Peyer's patch (tissue), 4 donors: ENCODE data around the gene SSC4D. TPM values are rescaled to one million over a fixed set of nuclear protein-coding genes. Genes with fewer than 3 reads are reported as not detected.

Source experiments
- DNase-seq, 3 donors: peaks; one replicate each; pipeline ENCODE4 v3.0.0-alpha.2; 2017 to 2019
- H3K27ac ChIP-seq, 4 donors: fragments of 200-600 bp; sonication (generic); one replicate each; pipeline ENCODE4 v1.5.1; 2016 to 2019
- H3K27me3 ChIP-seq, 2 donors: fragments of 200-600 bp; sonication (generic); one replicate each; pipeline ENCODE4 v1.5.1; 2019
- H3K36me3 ChIP-seq, 3 donors: fragments of 200-600 bp; sonication (generic); one replicate each; pipeline ENCODE4 v1.5.1; 2016 to 2019
- H3K4me1 ChIP-seq, 4 donors: fragments of 200-600 bp; sonication (generic); one replicate each; pipeline ENCODE4 v1.5.1; 2016 to 2019
- H3K4me3 ChIP-seq, 4 donors: fragments of 200-600 bp; sonication (generic); 1 replicate in 3 of 4; 2 replicates in 1 of 4; pipeline ENCODE4 v1.5.1; 2016 to 2019; ENCODE audit warnings: mild to moderate bottlenecking in 1 of 4
- H3K9me3 ChIP-seq, 4 donors: fragments of 200-600 bp; sonication (generic); one replicate each; pipeline ENCODE4 v1.5.1; 2016 to 2019; ENCODE audit warnings: mild to moderate bottlenecking in 1 of 4
- POLR2A ChIP-seq, 2 donors: fragments of 450-650 bp; IDR thresholded peaks; one replicate each; pipeline ENCODE4 v1.5.1; 2017; ENCODE audit warnings: antibody characterized with exemption in 2 of 2, mild to moderate bottlenecking in 2 of 2, moderate library complexity in 2 of 2
- total RNA-seq, 4 donors: library from RNA; depleted of rRNA; stranded (reverse); fragments of >200 nt; gene quantifications; one replicate each; pipeline ENCODE4 v1.1.0, GENCODE V29; 2016

The SSC4D gene
- total RNA-seq, 4 donors from 2014 or later = 2.8 TPM; not detected in 3

- H3K36me3 ChIP-seq = peaks cover 0 to 38% (median 0%) of the 10 kb centered on the region in 3 donors
- H3K4me3 ChIP-seq = no peak overlapping the region
- no peaks in the 10 kb centered on the region for H3K27me3 ChIP-seq
- no peak for DNase-seq
- no peaks in the 10 kb centered on the region for H3K9me3 ChIP-seq
- H3K27ac ChIP-seq = no peak overlapping the region
- H3K4me1 ChIP-seq = peaks cover 0 to 4% (median 0%) of the 10 kb centered on the region in 4 donors
- no peak for TF ChIP-seq POLR2A (IDR thresholded peaks at IDR 0.05)
These were observed 68.8 kb downstream of the SSC4D start for GRCh38 chr7:76340617-76341131.

Other genes starting within 250 kb of the SSC4D start
- 1 to 10 TPM in 2 of 4 donors, under 1 TPM in 1, not detected in 1; 0.85 to 7.4 (median 1.2) TPM for gene SRRM3, start 207.8 kb downstream of the SSC4D start, total RNA-seq
- 100 to 1,000 TPM in 1 of 4 donors, 10 to 100 TPM in 3; 59.0 to 139 (median 88.3) TPM for gene HSPB1, start 107.0 kb downstream of the SSC4D start, total RNA-seq
- 10 to 100 TPM; 40.5 to 74.3 (median 53.6) TPM for gene YWHAG, start 50.7 kb downstream of the SSC4D start, total RNA-seq
- 1 to 10 TPM in 3 of 4 donors, not detected in 1; 2.8 to 4.3 (median 3.3) TPM for gene ZP3, start 15.3 kb upstream of the SSC4D start, total RNA-seq
- 10 to 100 TPM; 32.2 to 72.8 (median 59.2) TPM for gene DTX2, start 52.0 kb upstream of the SSC4D start, total RNA-seq
- 1 to 10 TPM in 3 of 4 donors, not detected in 1; 1.4 to 5.2 (median 3.3) TPM for gene UPK3B, start 100.9 kb upstream of the SSC4D start, total RNA-seq
- gene SPDYE16, start 133.6 kb upstream of the SSC4D start, total RNA-seq = 1 to 10 TPM in 1 of 4 donors, not detected in 3; 1.7 TPM
- gene POMZP3, start 217.6 kb upstream of the SSC4D start, total RNA-seq = 10 to 100 TPM in 2 of 4 donors, 1 to 10 TPM in 2; 6.3 to 14.0 (median 9.8) TPM